ENCODE measurements around the gene ARID3A. TPM values are rescaled to one million over a fixed set of nuclear protein-coding genes. Genes with fewer than 3 reads are reported as not detected.
A peak's percentile ranks its signal among the peaks of the same experiment; 100 is the strongest.

The ARID3A gene
- total and polyA plus RNA-seq, 2 of the 8 experiments (the other 6 are each of a cell fraction or from before 2014, with no cell fraction given), result 40.5 to 77.4 TPM

DNA sequence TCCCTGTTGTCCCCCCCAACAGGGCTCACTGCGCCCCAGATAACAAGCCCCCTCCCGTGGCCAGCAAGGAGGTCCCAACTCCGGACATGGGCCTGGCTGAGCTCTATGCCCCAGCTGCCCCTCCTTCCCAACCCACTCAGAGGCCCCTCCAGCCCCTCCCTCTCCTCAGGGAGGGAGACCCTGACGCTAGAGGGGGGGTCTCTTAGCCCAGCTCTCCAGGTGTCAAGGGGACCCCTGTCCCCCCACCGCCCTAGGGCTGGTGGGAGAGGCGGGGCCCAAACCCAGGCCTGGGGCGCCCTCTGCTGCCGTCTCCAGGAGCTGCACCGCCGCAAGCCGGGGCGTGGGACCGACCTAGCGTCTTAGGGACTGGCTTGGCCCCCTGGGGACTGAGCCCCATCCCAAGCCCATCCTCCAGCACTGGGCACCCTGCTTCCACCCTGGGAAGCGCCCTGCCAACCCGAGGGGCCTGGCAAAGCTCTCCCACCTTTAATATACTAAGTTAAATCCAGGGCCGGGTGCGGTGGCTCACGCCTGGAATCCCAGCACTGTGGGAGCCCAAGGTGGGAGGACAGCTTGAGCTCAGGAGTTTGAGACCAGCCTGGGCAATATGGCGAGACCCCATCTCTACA lies 75.8 kb downstream of the ARID3A start:
- H3K4me2 ChIP-seq (ENCODE audit: insufficient read depth in 1 of 2, low read depth in 2 of 2, low read length in 2 of 2), result peak overlapping the region; percentile 53 to 72; a peak in 1 of 4 replicates

More for the DNA sequence above, 75.8 kb downstream of the ARID3A start:
- H3K23ac ChIP-seq (ENCODE audit: insufficient read length), result no peak overlapping the region
- no peaks in the 10 kb centered on the region for H3K79me2 ChIP-seq (ENCODE audit: control insufficient read depth in 1 of 2, insufficient read depth in 2 of 2, low read length in 2 of 2)
- H3K9me3 ChIP-seq (ENCODE audit: insufficient read depth in 2 of 2, low read depth in 1 of 2, low read length in 1 of 2), result no peaks in the 10 kb centered on the region
- H2BK15ac ChIP-seq (ENCODE audit: low read length), result no peak overlapping the region
- no peak overlapping the region for H4K8ac ChIP-seq (ENCODE audit: extremely low read depth, insufficient read depth, low read length)
- no peak overlapping the region for H2BK120ac ChIP-seq (replicated peaks; ENCODE audit: low read depth, low read length)
- TF ChIP-seq SIX5 (IDR thresholded peaks at IDR 0.05; ENCODE audit: low read depth, low read length), result no peak
- TF ChIP-seq, protein P1, sequence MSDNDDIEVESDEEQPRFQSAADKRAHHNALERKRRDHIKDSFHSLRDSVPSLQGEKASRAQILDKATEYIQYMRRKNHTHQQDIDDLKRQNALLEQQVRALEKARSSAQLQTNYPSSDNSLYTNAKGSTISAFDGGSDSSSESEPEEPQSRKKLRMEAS (IDR thresholded peaks at IDR 0.05), result peak; percentile 29; the same call in 1 of the 2 replicates
- TF ChIP-seq RAD21 (IDR thresholded peaks at IDR 0.05 in 1 of 2, conservative IDR thresholded peaks at IDR 0.05 in 1 of 2; ENCODE audit: low read depth in 2 of 2, low read length in 2 of 2), result peak; percentile 77 to 84
- 0 out of 2 replicates have a peak, but pooled peaks have one; percentile 9 for TF ChIP-seq YY1 (IDR thresholded peaks at IDR 0.05; ENCODE audit: low read depth, low read length)
- peak; percentile 82 to 84 (median 84) for TF ChIP-seq CTCF (IDR thresholded peaks at IDR 0.05; ENCODE audit: control extremely low read depth in 1 of 3, insufficient read depth in 1 of 3, low read depth in 1 of 3, low read length in 3 of 3)
- H2AK5ac ChIP-seq (ENCODE audit: low read depth, low read length), result no peak overlapping the region
- peak in 1 of 2 experiments; percentile 96 for DNase-seq (ENCODE audit: low read depth in 1 of 2, low spot score in 2 of 2)
- H3K79me1 ChIP-seq (ENCODE audit: low read depth, low read length), result no peaks in the 10 kb centered on the region
- ChIA-PET POLR2A (ENCODE audit: partially characterized antibody) (interaction anchor here (1.1 kb wide), 1 partner anchor 88 kb away, joined by 3 read pairs; no protein-coding TSS in a partner anchor), CTCF (ENCODE audit: partially characterized antibody) (interaction anchor here (0.7 to 1.0 kb wide), 6 partner anchors 35 to 402 kb away, joined by 3 to 4 read pairs (median 3); no protein-coding TSS in a partner anchor)
- no peak for FAIRE-seq
- peaks cover 6 to 33% (median 19%) of the 10 kb centered on the region in 4 experiments for H3K27me3 ChIP-seq (replicated peaks in 1 of 4; ENCODE audit: control insufficient read depth in 3 of 4, extremely low read depth in 1 of 4, insufficient read depth in 3 of 4, low read length in 3 of 4)
- H3K4ac ChIP-seq (replicated peaks; ENCODE audit: insufficient read length, low read depth, low read length), result no peak overlapping the region
- H3K4me3 ChIP-seq (ENCODE audit: extremely low read depth in 1 of 4, insufficient read depth in 2 of 4, low read depth in 3 of 4, low read length in 4 of 4), result peak overlapping the region in 1 of 4 experiments; percentile 67; a peak in 2 of 8 replicates
- H3K18ac ChIP-seq (ENCODE audit: extremely low read depth, low read length), result no peak overlapping the region
- H2BK5ac ChIP-seq (ENCODE audit: low read depth, low read length), result no peak overlapping the region
- no peak overlapping the region for H3K14ac ChIP-seq (ENCODE audit: insufficient read length)
- no peak overlapping the region for H3K56ac ChIP-seq (replicated peaks; ENCODE audit: insufficient read length, low read depth, low read length)
- no peak overlapping the region for H3K27ac ChIP-seq (ENCODE audit: low read depth, low read length)
- no peak overlapping the region for H2AFZ ChIP-seq (ENCODE audit: low read length)
- no peak overlapping the region for H4K5ac ChIP-seq (ENCODE audit: insufficient read length, low read depth, low read length)
- H4K20me1 ChIP-seq (replicated peaks in 1 of 2; ENCODE audit: control insufficient read depth in 1 of 2, insufficient read depth in 2 of 2, low read length in 2 of 2), result peaks cover 0 to 3% of the 10 kb centered on the region in 2 experiments
- peaks cover 2% of the 10 kb centered on the region; the same call in 1 of the 2 replicates for H3K23me2 ChIP-seq (ENCODE audit: low read depth, low read length)
- no peak overlapping the region for H4K91ac ChIP-seq (replicated peaks; ENCODE audit: insufficient read length, low read length)
- 19% methylated on average over 15 of the region's 20 CpGs; no CpG with 5 or more reads in 1 of the 2 experiments for WGBS, 2 experiments (ENCODE audit: extremely low coverage in 1 of 2, insufficient coverage in 1 of 2, insufficient read length in 1 of 2, insufficient replicate concordance in 2 of 2, low coverage in 1 of 2, low lambda C conversion rate in 2 of 2, missing lambda C conversion rate in 1 of 2)
- H2BK20ac ChIP-seq (ENCODE audit: low read length), result no peak overlapping the region
- H3K36me3 ChIP-seq (ENCODE audit: control insufficient read depth in 2 of 4, insufficient read depth in 4 of 4, low read length in 3 of 4), result no peaks in the 10 kb centered on the region
- H3K4me1 ChIP-seq (replicated peaks in 1 of 4; ENCODE audit: control insufficient read depth in 3 of 4, insufficient read depth in 4 of 4, low read length in 3 of 4), result peaks cover 0 to 4% (median 1%) of the 10 kb centered on the region in 4 experiments; a peak in 3 of 7 replicates
- no peak overlapping the region for H3K9ac ChIP-seq (replicated peaks in 1 of 4; ENCODE audit: extremely low read depth in 1 of 4, low read depth in 3 of 4, low read length in 3 of 4)
- H2BK12ac ChIP-seq (ENCODE audit: low read depth, low read length), result no peak overlapping the region
